HepG2 (cell line): ENCODE data around the gene ARGLU1. TPM values are rescaled to one million over a fixed set of nuclear protein-coding genes. Genes with fewer than 3 reads are reported as not detected.

Experiments used
- ATAC-seq: fragments of 200-7000 bp; cut with Tn5 transposase; 3 replicates; pipeline ENCODE4 v1.9.1; 2020; ENCODE audit warnings: mild to moderate bottlenecking, moderate library complexity
- BruUV-seq: library from RNA; stranded (reverse); fragments of 400-500 nt; replicated peaks from 2 replicates; lab custom pipeline; 2021; lab: Mats Ljungman, UMichigan
- CTCF ChIA-PET: fragments of 300-600 bp; formaldehyde crosslinking; extraction: SDS; loops from one replicate; lab custom pipeline; 2021; ENCODE audit warnings: low total read pairs, inconsistent platforms, low intra/inter-chr PET ratio; lab: Yijun Ruan, JAX
- POLR2A ChIA-PET: fragments of 350-600 bp; sonication (Branson Sonifier 250); formaldehyde crosslinking; loops from one replicate; lab custom pipeline; 2020; ENCODE audit warnings: antibody characterized with exemption, inconsistent platforms; lab: Yijun Ruan, JAX
- DNase-seq: peaks from one replicate; pipeline ENCODE4 v3.0.0-alpha.2; 2015; ENCODE audit warnings: low spot score
- FAIRE-seq: peaks from 3 replicates; lab custom pipeline; 2011; peaks lifted over from hg19 to GRCh38; lab: Jason Lieb, UNC
- H2AFZ ChIP-seq: one replicate; pipeline ENCODE4 v1.6.1; 2011; ENCODE audit warnings: low read length, inconsistent platforms
- H3K27ac ChIP-seq: fragments of 300-600 bp; 3 replicates; pipeline ENCODE4 v1.8.0; 2011; ENCODE audit warnings: mixed run types, mild to moderate bottlenecking, mixed read lengths, low read length, inconsistent platforms; ENCODE audit not compliant: insufficient read depth; ENCODE audit errors: extremely low read length
- H3K27me3 ChIP-seq, 2 experiments: fragments of 200-600 bp in 1 of 2; 2 replicates in 1 of 2; 3 replicates in 1 of 2; pipeline versions ENCODE4 v1.6.0 to v1.8.0; 2011; ENCODE audit warnings: low read length in 2 of 2, mild to moderate bottlenecking in 2 of 2, moderate library complexity in 2 of 2, inconsistent platforms in 1 of 2; ENCODE audit not compliant: insufficient read depth in 2 of 2, control insufficient read depth in 1 of 2
- H3K36me3 ChIP-seq, 2 experiments: fragments of 200-600 bp in 1 of 2; replicated peaks in 1 of 2; 2 replicates in 1 of 2; 3 replicates in 1 of 2; pipeline versions ENCODE4 v1.5.1 to v1.8.0; 2011; ENCODE audit warnings: low read length in 2 of 2, inconsistent platforms in 1 of 2; ENCODE audit not compliant: insufficient read depth in 2 of 2, control insufficient read depth in 1 of 2
- H3K4me1 ChIP-seq: 2 replicates; pipeline ENCODE4 v1.5.1; 2012; ENCODE audit warnings: low read length, inconsistent platforms; ENCODE audit not compliant: insufficient read depth
- H3K4me2 ChIP-seq: 2 replicates; pipeline ENCODE4 v1.6.0; 2011; ENCODE audit warnings: low read depth, low read length, inconsistent platforms
- H3K4me3 ChIP-seq, 3 experiments: fragments of 200-600 bp in 1 of 3; sonication (generic), shearing (Covaris generic) in 1 of 3; replicated peaks in 1 of 3; 2 replicates each; pipeline ENCODE4 v1.5.1; 2011 to 2016; ENCODE audit warnings: low read length in 3 of 3, inconsistent platforms in 2 of 3, low read depth in 2 of 3, mild to moderate bottlenecking in 2 of 3, control low read depth in 1 of 3, mixed read lengths in 1 of 3; ENCODE audit not compliant: insufficient read depth in 1 of 3
- H3K79me2 ChIP-seq: one replicate; pipeline ENCODE4 v1.6.1; 2011; ENCODE audit warnings: low read length, inconsistent platforms; ENCODE audit not compliant: insufficient read depth
- H3K9ac ChIP-seq: 2 replicates; pipeline ENCODE4 v1.6.0; 2011; ENCODE audit warnings: mild to moderate bottlenecking, low read depth, low read length, inconsistent platforms; ENCODE audit not compliant: insufficient read depth
- H3K9me3 ChIP-seq: 2 replicates; pipeline ENCODE4 v1.5.1; 2012; ENCODE audit warnings: mild to moderate bottlenecking, low read length
- H4K20me1 ChIP-seq: 2 replicates; pipeline ENCODE4 v1.6.0; 2011; ENCODE audit warnings: inconsistent platforms, mild to moderate bottlenecking, low read length, moderate library complexity; ENCODE audit not compliant: insufficient read depth
- AKNA ChIP-seq: sonication (generic); formaldehyde crosslinking; IDR thresholded peaks from 2 replicates; pipeline ENCODE4 v1.4.0; 2020; ENCODE audit warnings: missing genetic modification reagents, borderline replicate concordance
- HNRNPL ChIP-seq: fragments of 200-400 bp; formaldehyde crosslinking; IDR thresholded peaks from 2 replicates; pipeline ENCODE4 v1.6.1; 2017; ENCODE audit warnings: mild to moderate bottlenecking, low read depth, low read length
- MIER2 ChIP-seq: IDR thresholded peaks from 2 replicates; pipeline ENCODE4 v1.6.1; 2016; ENCODE audit warnings: missing biosample characterization, missing genetic modification reagents
- MTA1 ChIP-seq: sonication (generic); formaldehyde crosslinking; IDR thresholded peaks from 2 replicates; pipeline ENCODE4 v1.4.0; 2020; ENCODE audit warnings: missing genetic modification reagents, mild to moderate bottlenecking, borderline replicate concordance
- NR2F2 ChIP-seq: IDR thresholded peaks from 2 replicates; pipeline ENCODE4 v1.6.1; 2012; ENCODE audit warnings: low read depth, inconsistent platforms, borderline replicate concordance
- PRDM4 ChIP-seq: sonication (generic); formaldehyde crosslinking; IDR thresholded peaks from 2 replicates; pipeline ENCODE4 v1.9.0; 2021; ENCODE audit warnings: missing genetic modification reagents, borderline replicate concordance
- SP5 ChIP-seq: IDR thresholded peaks from 2 replicates; pipeline ENCODE4 v1.6.1; 2016; ENCODE audit warnings: low read depth, borderline replicate concordance
- TBX3 ChIP-seq: fragments of 450-650 bp; IDR thresholded peaks from 2 replicates; pipeline ENCODE4 v1.6.1; 2017; ENCODE audit warnings: antibody characterized with exemption, mild to moderate bottlenecking, inconsistent platforms, borderline replicate concordance
- ZNF276 ChIP-seq: sonication (generic); formaldehyde crosslinking; IDR thresholded peaks from 2 replicates; pipeline ENCODE4 v1.4.0; 2020; ENCODE audit warnings: mild to moderate bottlenecking, low read depth, missing genetic modification reagents
- ZNF3 ChIP-seq: IDR thresholded peaks from 2 replicates; pipeline ENCODE4 v1.7.0; 2017; ENCODE audit warnings: inconsistent platforms
- ZNF543 ChIP-seq: sonication (generic); formaldehyde crosslinking; IDR thresholded peaks from 2 replicates; pipeline ENCODE4 v1.4.0; 2020; ENCODE audit warnings: mild to moderate bottlenecking, missing genetic modification reagents
- ZNF597 ChIP-seq: sonication (generic); formaldehyde crosslinking; IDR thresholded peaks from 2 replicates; pipeline ENCODE4 v1.5.0; 2020; ENCODE audit warnings: missing genetic modification reagents
- ZNF614 ChIP-seq: IDR thresholded peaks from 2 replicates; pipeline ENCODE4 v1.6.1; 2018; ENCODE audit warnings: missing biosample characterization, missing genetic modification reagents, inconsistent platforms, borderline replicate concordance
- ZNF790 ChIP-seq: sonication (generic); formaldehyde crosslinking; IDR thresholded peaks from 2 replicates; pipeline ENCODE4 v1.8.0; 2022; ENCODE audit warnings: missing genetic modification reagents, mild to moderate bottlenecking, borderline replicate concordance
- WGBS: methylation state at CpG from one replicate; pipeline ENCODE4 v1.1.6; 2017; ENCODE audit warnings: low lambda C conversion rate; 5-methylcytosine and 5-hydroxymethylcytosine counted together
- in situ Hi-C: cut with HindIII; loops from 2 replicates; pipeline ENCODE4 v1.10.0; 2017; ENCODE audit warnings: low pct_unique_long_range_greater_than_20kb; ENCODE audit not compliant: extremely low pct_ligation_motif_present
- intact Hi-C: fragments of 100-400 bp; cut with micrococcal nuclease; formaldehyde crosslinking; loops from one replicate; pipeline ENCODE4 v1.10.0; 2022; ENCODE audit not compliant: unreplicated experiment
- polyA plus RNA-seq, 8 experiments: library from polyadenylated mRNA; depleted of rRNA in 3 of 8; stranded (reverse) in 7 of 8; unstranded in 1 of 8; fragments of >200 nt; fragmentation: Illumina TruSeq in 4 of 8; extraction: Trizol in 4 of 8; gene quantifications; 2 replicates each; pipeline versions ENCODE4 v1.2.1 to v1.2.3, GENCODE V29; 2011 to 2016; ENCODE audit warnings: low read depth in 4 of 8, missing spikeins in 1 of 8, mixed read lengths in 1 of 8; ENCODE audit not compliant: insufficient read depth in 1 of 8
- total RNA-seq, 5 experiments: library from RNA; depleted of rRNA; stranded (reverse); fragments of >200 nt; fragmentation: Illumina TruSeq; extraction: Trizol; gene quantifications; 2 replicates each; pipeline ENCODE4 v1.2.3, GENCODE V29; 2016; ENCODE audit warnings: low read depth in 1 of 5

The ARGLU1 gene
- total and polyA plus RNA-seq, 2 of the 13 experiments (the other 11 are each of a cell fraction or from before 2014, with no cell fraction given), result 47.1 to 70.6 TPM

GRCh38 chr13:106517109-106517847 is 50.7 kb downstream of the ARGLU1 start:
- Histone ChIP-seq H3K9me3 (no peaks in the 10 kb centered on the region), H3K27ac (no peak overlapping the region), H2AFZ (no peak overlapping the region), H3K4me2 (no peak overlapping the region), H3K36me3 (no peaks in the 10 kb centered on the region), H3K4me3 (no peak overlapping the region), H4K20me1 (no peaks in the 10 kb centered on the region), H3K4me1 (no peaks in the 10 kb centered on the region), H3K9ac (no peak overlapping the region), H3K27me3 (no peaks in the 10 kb centered on the region), H3K79me2 (no peaks in the 10 kb centered on the region)
- POLR2A ChIA-PET, result no interaction called here
- ATAC-seq, result no peak
- no peak for FAIRE-seq
- no peak for DNase-seq
- CTCF ChIA-PET, result no interaction called here
- WGBS, result 3% methylated on average over 3 of the region's 4 CpGs
- in situ Hi-C loops (no loop called here), intact Hi-C loops (no loop called here)
- no TSS peak for BruUV-seq
- no peak for TF ChIP-seq ZNF3 (CRISPR knock-in tag)
- TF ChIP-seq ZNF790 (CRISPR knock-in tag), result no peak
- no peak for TF ChIP-seq HNRNPL
- TF ChIP-seq PRDM4 (CRISPR knock-in tag), result no peak
- TF ChIP-seq NR2F2, result no peak
- TF ChIP-seq MIER2 (CRISPR knock-in tag), result no peak
- no peak for TF ChIP-seq MTA1
- no peak for TF ChIP-seq ZNF597
- no peak for TF ChIP-seq TBX3
- no peak for TF ChIP-seq ZNF614 (CRISPR knock-in tag)
- no peak for TF ChIP-seq ZNF543 (CRISPR knock-in tag)
- TF ChIP-seq ZNF276 (CRISPR knock-in tag), result no peak
- TF ChIP-seq SP5 (CRISPR knock-in tag), result no peak
- no peak for TF ChIP-seq AKNA (CRISPR knock-in tag)
